Effector CD8-positive, alpha-beta T cell (primary cell): ENCODE data around the gene FBLN2.

ENCODE experiments used
- DNase-seq: peaks from one replicate; lab custom pipeline; 2025; lab: John Stamatoyannopoulos, UW

FBLN2 gene

GRCh38 chr3:13605555-13605954 is 56.6 kb downstream of the FBLN2 start:
- no peak for DNase-seq

GRCh38 chr3:13607821-13608597 is 59.1 kb downstream of the FBLN2 start:
- DNase-seq, result no peak

GRCh38 chr3:13608969-13609725 is 60.2 kb downstream of the FBLN2 start:
- DNase-seq, result no peak

- no peak for DNase-seq
Measured at GRCh38 chr3:13610006-13610570, 61.2 kb downstream of the FBLN2 start.

GRCh38 chr3:13611221-13611620 is 62.3 kb downstream of the FBLN2 start:
- no peak for DNase-seq

GRCh38 chr3:13612829-13613228 is 63.9 kb downstream of the FBLN2 start:
- no peak for DNase-seq

- DNase-seq, result no peak
Measured at GRCh38 chr3:13613343-13614190, 64.6 kb downstream of the FBLN2 start.

- no peak for DNase-seq
Measured at GRCh38 chr3:13614607-13615006, 65.7 kb downstream of the FBLN2 start.

GRCh38 chr3:13615019-13615528 is 66.1 kb downstream of the FBLN2 start:
- no peak for DNase-seq

- DNase-seq, result no peak
Measured at GRCh38 chr3:13616359-13616758, 67.4 kb downstream of the FBLN2 start.

GRCh38 chr3:13617097-13617738 is 68.3 kb downstream of the FBLN2 start:
- DNase-seq, result no peak

GRCh38 chr3:13617981-13618380 is 69.1 kb downstream of the FBLN2 start:
- DNase-seq, result no peak

GRCh38 chr3:13618836-13619235 is 69.9 kb downstream of the FBLN2 start:
- no peak for DNase-seq

- no peak for DNase-seq
Measured at GRCh38 chr3:13619661-13620230, 70.8 kb downstream of the FBLN2 start.

GRCh38 chr3:13620281-13620680 is 71.4 kb downstream of the FBLN2 start:
- DNase-seq, result no peak

GRCh38 chr3:13620776-13621365 is 71.9 kb downstream of the FBLN2 start:
- no peak for DNase-seq

GRCh38 chr3:13621381-13622221 is 72.7 kb downstream of the FBLN2 start:
- peak; percentile 32 for DNase-seq

GRCh38 chr3:13622356-13622755 is 73.4 kb downstream of the FBLN2 start:
- no peak for DNase-seq

GRCh38 chr3:13623101-13623654 is 74.3 kb downstream of the FBLN2 start:
- DNase-seq, result no peak
